Breast epithelium (tissue), 3 donors: Measurements from ENCODE around the gene TASP1.

Experiments used
- POLR2AphosphoS5 ChIP-seq, 3 donors: sonication (generic); formaldehyde crosslinking; IDR thresholded peaks; one replicate each; pipeline ENCODE4 v1.6.1; 2017; ENCODE audit warnings: antibody characterized with exemption in 3 of 3
- TF ChIP-seq, protein P1 (sequence below), 3 donors: fragments of 450-650 bp; IDR thresholded peaks; one replicate each; pipeline ENCODE4 v1.5.1; 2016 to 2017; ENCODE audit warnings: antibody characterized with exemption in 3 of 3, mild to moderate bottlenecking in 3 of 3, moderate library complexity in 3 of 3

DNA sequence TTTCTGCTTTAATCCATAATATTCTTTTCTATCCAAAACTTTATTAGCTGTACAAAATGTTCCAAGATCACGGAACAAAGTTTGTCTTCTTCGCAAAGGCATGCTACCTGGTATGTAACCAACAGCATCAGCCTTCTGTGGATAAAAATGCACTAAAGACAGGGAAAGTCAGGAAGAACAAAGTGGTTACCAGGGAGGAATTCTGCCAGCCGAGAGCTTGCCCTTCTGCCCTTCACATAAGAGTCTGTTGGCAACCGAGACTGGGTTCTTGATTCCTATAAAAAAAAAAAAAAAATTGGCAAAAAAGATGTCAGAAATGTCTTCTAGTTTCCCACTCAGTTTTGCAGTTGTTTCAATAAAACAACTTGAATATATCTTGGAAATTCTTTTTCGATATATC is 58.0 kb downstream of the TASP1 start:
- TF ChIP-seq POLR2AphosphoS5 (IDR thresholded peaks at IDR 0.05), result no peak
- TF ChIP-seq, protein P1, sequence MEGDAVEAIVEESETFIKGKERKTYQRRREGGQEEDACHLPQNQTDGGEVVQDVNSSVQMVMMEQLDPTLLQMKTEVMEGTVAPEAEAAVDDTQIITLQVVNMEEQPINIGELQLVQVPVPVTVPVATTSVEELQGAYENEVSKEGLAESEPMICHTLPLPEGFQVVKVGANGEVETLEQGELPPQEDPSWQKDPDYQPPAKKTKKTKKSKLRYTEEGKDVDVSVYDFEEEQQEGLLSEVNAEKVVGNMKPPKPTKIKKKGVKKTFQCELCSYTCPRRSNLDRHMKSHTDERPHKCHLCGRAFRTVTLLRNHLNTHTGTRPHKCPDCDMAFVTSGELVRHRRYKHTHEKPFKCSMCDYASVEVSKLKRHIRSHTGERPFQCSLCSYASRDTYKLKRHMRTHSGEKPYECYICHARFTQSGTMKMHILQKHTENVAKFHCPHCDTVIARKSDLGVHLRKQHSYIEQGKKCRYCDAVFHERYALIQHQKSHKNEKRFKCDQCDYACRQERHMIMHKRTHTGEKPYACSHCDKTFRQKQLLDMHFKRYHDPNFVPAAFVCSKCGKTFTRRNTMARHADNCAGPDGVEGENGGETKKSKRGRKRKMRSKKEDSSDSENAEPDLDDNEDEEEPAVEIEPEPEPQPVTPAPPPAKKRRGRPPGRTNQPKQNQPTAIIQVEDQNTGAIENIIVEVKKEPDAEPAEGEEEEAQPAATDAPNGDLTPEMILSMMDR (IDR thresholded peaks at IDR 0.05), result no peak
